ENCODE results near the gene DNASE1L2. TPM values are rescaled to one million over a fixed set of nuclear protein-coding genes. Genes with fewer than 3 reads are reported as not detected.

Gene DNASE1L2
- total and polyA plus RNA-seq, 4 donors, result 0.13 to 0.67 (median 0.28) TPM

GRCh38 chr16:2233046-2233775 lies 3.0 kb upstream of the DNASE1L2 start:
- WGBS, result 96% methylated on average over 28 of the region's 28 CpGs
- DNase-seq (ENCODE audit: low spot score), result no peak

GRCh38 chr16:2233872-2234812 lies 2.1 kb upstream of the DNASE1L2 start:
- Histone ChIP-seq H3K27ac (ENCODE audit: low read depth in 1 of 2, low read length in 2 of 2) (no peak overlapping the region), H3K4me3 (ENCODE audit: low read depth in 1 of 3, low read length in 3 of 3) (no peak overlapping the region), H3K36me3 (ENCODE audit: control insufficient read depth in 4 of 4, insufficient read depth in 3 of 4, low read depth in 1 of 4, low read length in 3 of 4) (peaks cover 0 to 54% (median 29%) of the 10 kb centered on the region in 4 donors), H3K4me1 (ENCODE audit: control insufficient read depth in 4 of 4, insufficient read depth in 4 of 4, low read length in 3 of 4) (peaks cover 0 to 14% (median 11%) of the 10 kb centered on the region in 4 donors), H3K9me3 (ENCODE audit: control insufficient read depth in 4 of 4, low read length in 3 of 4) (no peaks in the 10 kb centered on the region), H3K27me3 (ENCODE audit: control insufficient read depth in 4 of 4, insufficient read depth in 4 of 4, low read length in 3 of 4) (no peaks in the 10 kb centered on the region), H3K9ac (ENCODE audit: low read depth in 1 of 2, low read length in 2 of 2) (no peak overlapping the region)
- DNase-seq (ENCODE audit: low spot score), result no peak
- 95% methylated on average over 51 of the region's 51 CpGs for WGBS
- TF ChIP-seq FOXA2 (IDR thresholded peaks at IDR 0.05) (no peak), ATF3 (IDR thresholded peaks at IDR 0.05) (no peak), HNF4G (IDR thresholded peaks at IDR 0.05) (no peak), RAD21 (IDR thresholded peaks at IDR 0.05) (no peak), TAF1 (conservative IDR thresholded peaks at IDR 0.05) (no peak), REST (IDR thresholded peaks at IDR 0.05) (no peak), MAX (IDR thresholded peaks at IDR 0.05) (no peak), GABPA (IDR thresholded peaks at IDR 0.05 in 1 of 2, conservative IDR thresholded peaks at IDR 0.05 in 1 of 2) (no peak), SP1 (IDR thresholded peaks at IDR 0.05) (no peak)

More at GRCh38 chr16:2233046-2233775, 3.0 kb upstream of the DNASE1L2 start:
- peaks cover 0 to 14% (median 11%) of the 10 kb centered on the region in 4 donors for H3K4me1 ChIP-seq (ENCODE audit: control insufficient read depth in 4 of 4, insufficient read depth in 4 of 4, low read length in 3 of 4)
- H3K9ac ChIP-seq (ENCODE audit: low read depth in 1 of 2, low read length in 2 of 2), result no peak overlapping the region
- no peak overlapping the region for H3K27ac ChIP-seq (ENCODE audit: low read depth in 1 of 2, low read length in 2 of 2)
- no peaks in the 10 kb centered on the region for H3K9me3 ChIP-seq (ENCODE audit: control insufficient read depth in 4 of 4, low read length in 3 of 4)
- TF ChIP-seq HNF4G (IDR thresholded peaks at IDR 0.05), result no peak
- TF ChIP-seq GABPA (IDR thresholded peaks at IDR 0.05 in 1 of 2, conservative IDR thresholded peaks at IDR 0.05 in 1 of 2), result no peak
- TF ChIP-seq YY1 (IDR thresholded peaks at IDR 0.05), result no peak
- TF ChIP-seq SP1 (IDR thresholded peaks at IDR 0.05), result no peak
- TF ChIP-seq EGR1 (IDR thresholded peaks at IDR 0.05; ENCODE audit: low read depth in 2 of 2), result no peak
- TF ChIP-seq HNF4A (conservative IDR thresholded peaks at IDR 0.05), result no peak
- TF ChIP-seq FOXA1 (IDR thresholded peaks at IDR 0.05), result no peak
- TF ChIP-seq MAX (IDR thresholded peaks at IDR 0.05), result no peak
- no peak for TF ChIP-seq NR2F2 (IDR thresholded peaks at IDR 0.05)
- no peak for TF ChIP-seq RAD21 (IDR thresholded peaks at IDR 0.05)
- H3K27me3 ChIP-seq (ENCODE audit: control insufficient read depth in 4 of 4, insufficient read depth in 4 of 4, low read length in 3 of 4), result no peaks in the 10 kb centered on the region
- no peak overlapping the region for H3K4me3 ChIP-seq (ENCODE audit: low read depth in 1 of 3, low read length in 3 of 3)
- peaks cover 0 to 60% (median 30%) of the 10 kb centered on the region in 4 donors for H3K36me3 ChIP-seq (ENCODE audit: control insufficient read depth in 4 of 4, insufficient read depth in 3 of 4, low read depth in 1 of 4, low read length in 3 of 4)

Measured in liver (tissue), 9 donors.